ENCODE results near the gene ARHGEF9.

GRCh38 chrX:63635750-63636149 lies 149.3 kb downstream of the ARHGEF9 start:
- TF ChIP-seq CTCF (IDR thresholded peaks at IDR 0.05) (no peak), POLR2A (IDR thresholded peaks at IDR 0.05) (no peak)
